GM23248 (cell line): ENCODE data around the gene MIB1. TPM values are rescaled to one million over a fixed set of nuclear protein-coding genes. Genes with fewer than 3 reads are reported as not detected.

Source experiments
- DNase-seq: peaks from one replicate; pipeline ENCODE4 v3.0.0-alpha.2; 2015
- H2AFZ ChIP-seq: fragments of 200-600 bp; sonication (generic); 2 replicates; pipeline ENCODE4 v1.6.1; 2016; ENCODE audit warnings: antibody characterized with exemption
- H3F3A ChIP-seq: fragments of 200-600 bp; sonication (generic); 2 replicates; pipeline ENCODE4 v1.6.1; 2016; ENCODE audit warnings: mild to moderate bottlenecking, antibody characterized with exemption, mixed run types; ENCODE audit not compliant: insufficient read depth
- H3K27ac ChIP-seq: fragments of 200-600 bp; sonication (generic); 2 replicates; pipeline ENCODE4 v1.5.1; 2016; ENCODE audit warnings: mild to moderate bottlenecking
- H3K27me3 ChIP-seq: fragments of 200-600 bp; sonication (generic); replicated peaks from 2 replicates; pipeline ENCODE4 v1.6.1; 2016; ENCODE audit warnings: mild to moderate bottlenecking; ENCODE audit not compliant: insufficient read depth
- H3K36me3 ChIP-seq: fragments of 200-600 bp; sonication (generic); 2 replicates; pipeline ENCODE4 v1.6.1; 2016; ENCODE audit warnings: low read depth, mild to moderate bottlenecking
- H3K4me1 ChIP-seq: fragments of 200-600 bp; sonication (generic); 2 replicates; pipeline ENCODE4 v1.6.1; 2016; ENCODE audit warnings: mild to moderate bottlenecking; ENCODE audit not compliant: insufficient read depth
- H3K4me2 ChIP-seq: fragments of 200-600 bp; sonication (generic); one replicate; pipeline ENCODE4 v1.6.1; 2016; ENCODE audit warnings: mild to moderate bottlenecking; ENCODE audit not compliant: unreplicated experiment
- H3K4me3 ChIP-seq: fragments of 200-600 bp; sonication (generic); 2 replicates; pipeline ENCODE4 v1.5.1; 2016; ENCODE audit warnings: mild to moderate bottlenecking
- H3K79me2 ChIP-seq: fragments of 200-600 bp; sonication (generic); 2 replicates; pipeline ENCODE4 v1.6.1; 2016; ENCODE audit warnings: mild to moderate bottlenecking; ENCODE audit not compliant: insufficient read depth
- H3K9ac ChIP-seq: fragments of 200-600 bp; sonication (generic); 2 replicates; pipeline ENCODE4 v1.6.1; 2016; ENCODE audit warnings: mild to moderate bottlenecking
- H3K9me2 ChIP-seq: fragments of 200-600 bp; sonication (generic); 2 replicates; pipeline ENCODE4 v1.6.1; 2016; ENCODE audit warnings: mixed run types, mild to moderate bottlenecking, moderate library complexity; ENCODE audit not compliant: insufficient read depth
- H3K9me3 ChIP-seq: fragments of 200-600 bp; sonication (generic); one replicate; pipeline ENCODE4 v1.6.1; 2017; ENCODE audit warnings: low read depth
- H4K20me1 ChIP-seq: fragments of 200-600 bp; sonication (generic); 2 replicates; pipeline ENCODE4 v1.6.0; 2016; ENCODE audit not compliant: insufficient read depth
- EZH2 ChIP-seq: fragments of 200-600 bp; sonication (generic); IDR thresholded peaks from 2 replicates; pipeline ENCODE4 v1.6.1; 2018; ENCODE audit warnings: antibody characterized with exemption, mild to moderate bottlenecking; ENCODE audit not compliant: insufficient read depth, poor library complexity, severe bottlenecking
- EZH2phosphoT487 ChIP-seq: fragments of 200-600 bp; sonication (generic); IDR thresholded peaks from 2 replicates; pipeline ENCODE4 v1.6.1; 2018; ENCODE audit warnings: antibody characterized with exemption, moderate library complexity, mild to moderate bottlenecking, low read depth; ENCODE audit not compliant: insufficient read depth
- WGBS, 2 experiments: methylation state at CpG; one replicate each; pipeline ENCODE4 v1.1.6; 2015 to 2017; ENCODE audit warnings: low lambda C conversion rate in 2 of 2, low coverage in 1 of 2; ENCODE audit errors: missing lambda C conversion rate in 2 of 2; 5-methylcytosine and 5-hydroxymethylcytosine counted together
- in situ Hi-C: fragments of 300-500 bp; cut with MboI; formaldehyde crosslinking; loops from 2 replicates; pipeline ENCODE4 v1.15.0; 2020
- polyA plus RNA-seq: library from polyadenylated mRNA; unstranded; fragments of >200 nt; fragmentation: Nextera tagmentation; extraction: Ambion mirVana; gene quantifications from 2 replicates; pipeline ENCODE4 v1.2.1, GENCODE V29; 2016
- total RNA-seq: library from RNA; depleted of rRNA; stranded (reverse); fragments of >200 nt; shearing (Covaris generic); gene quantifications from 2 replicates; pipeline ENCODE4 v1.2.3, GENCODE V29; 2014

The MIB1 gene
- total and polyA plus RNA-seq, 2 experiments from 2014 or later: 5.1 to 39.0 TPM

- H3K4me2 ChIP-seq: no peak overlapping the region
- H3K9me2 ChIP-seq: no peaks in the 10 kb centered on the region
- H3F3A ChIP-seq: no peaks in the 10 kb centered on the region
- H3K4me3 ChIP-seq: no peak overlapping the region
- H3K36me3 ChIP-seq: no peaks in the 10 kb centered on the region
- no peak overlapping the region for H2AFZ ChIP-seq
- no peaks in the 10 kb centered on the region for H4K20me1 ChIP-seq
- no peak for TF ChIP-seq EZH2
- TF ChIP-seq EZH2phosphoT487: no peak
- no peak overlapping the region for H3K9ac ChIP-seq
- no peak overlapping the region for H3K27ac ChIP-seq
- 80 to 81% methylated on average over 1 of the region's 1 CpG for WGBS, 2 experiments
- H3K79me2 ChIP-seq: no peaks in the 10 kb centered on the region
- no peak for DNase-seq
- H3K9me3 ChIP-seq: no peaks in the 10 kb centered on the region
- H3K27me3 ChIP-seq: peaks cover 7% of the 10 kb centered on the region; the same call in 1 of the 2 replicates
- in situ Hi-C loops: no loop called here
- no peaks in the 10 kb centered on the region for H3K4me1 ChIP-seq
Measured at GRCh38 chr18:21714474-21714873, 26.1 kb upstream of the MIB1 start.

- H3K79me2 ChIP-seq: no peaks in the 10 kb centered on the region
- H3K9me3 ChIP-seq: no peaks in the 10 kb centered on the region
- no peak overlapping the region for H3K27ac ChIP-seq
- H3K4me3 ChIP-seq: no peak overlapping the region
- H3K9ac ChIP-seq: no peak overlapping the region
- 0 out of 2 replicates have a peak, but pooled peaks cover 5% of the 10 kb centered on the region for H3K27me3 ChIP-seq
- no peaks in the 10 kb centered on the region for H3K4me1 ChIP-seq
- in situ Hi-C loops: no loop called here
- no peak overlapping the region for H3K4me2 ChIP-seq
- H3K36me3 ChIP-seq: no peaks in the 10 kb centered on the region
- H3K9me2 ChIP-seq: no peaks in the 10 kb centered on the region
- H4K20me1 ChIP-seq: no peaks in the 10 kb centered on the region
- no peak for DNase-seq
- no peak for TF ChIP-seq EZH2
- H3F3A ChIP-seq: no peaks in the 10 kb centered on the region
- no peak overlapping the region for H2AFZ ChIP-seq
- 69 to 81% methylated on average over 2 of the region's 2 CpGs for WGBS, 2 experiments
Measured at GRCh38 chr18:21722687-21723086, 17.9 kb upstream of the MIB1 start.

- TF ChIP-seq EZH2phosphoT487 (no peak), EZH2 (no peak)
- in situ Hi-C loops: no loop called here
- Histone ChIP-seq H3K36me3 (no peaks in the 10 kb centered on the region), H3K27me3 (peaks cover 5% of the 10 kb centered on the region; the same call in 1 of the 2 replicates), H3F3A (no peaks in the 10 kb centered on the region), H3K9me3 (no peaks in the 10 kb centered on the region), H3K4me1 (no peaks in the 10 kb centered on the region), H3K4me2 (no peak overlapping the region), H3K79me2 (no peaks in the 10 kb centered on the region), H3K9ac (no peak overlapping the region), H2AFZ (no peak overlapping the region), H3K4me3 (no peak overlapping the region), H4K20me1 (no peaks in the 10 kb centered on the region), H3K9me2 (no peaks in the 10 kb centered on the region), H3K27ac (no peak overlapping the region)
- 64 to 65% methylated on average over 4 of the region's 4 CpGs for WGBS, 2 experiments
- no peak for DNase-seq
Measured at GRCh38 chr18:21725201-21725600, 15.4 kb upstream of the MIB1 start.

DNA sequence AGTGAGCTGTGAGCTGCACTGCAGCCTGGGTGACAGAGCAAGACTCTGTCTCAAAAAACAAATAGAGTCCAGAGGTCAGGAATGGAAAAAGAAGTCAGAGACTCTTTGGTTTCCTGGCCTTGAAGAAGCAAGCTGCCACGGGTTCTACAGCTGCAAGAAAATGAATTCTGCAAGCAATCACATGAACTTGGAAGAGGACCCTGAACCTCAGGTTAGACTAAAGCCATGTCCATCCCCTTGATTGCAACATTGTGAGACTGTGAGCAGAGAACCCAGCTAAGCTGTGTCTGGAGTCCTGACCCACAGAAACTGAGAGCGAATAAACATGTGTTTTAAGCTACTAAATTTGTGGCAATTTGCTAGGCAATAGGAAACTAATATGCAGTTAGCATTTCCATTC, 12.9 kb upstream of the MIB1 start:
- WGBS, 2 experiments: 68 to 73% methylated on average over 2 of the region's 2 CpGs
- in situ Hi-C loops: no loop called here
- Histone ChIP-seq H3K4me3 (no peak overlapping the region), H4K20me1 (no peaks in the 10 kb centered on the region), H3K36me3 (no peaks in the 10 kb centered on the region), H3F3A (no peaks in the 10 kb centered on the region), H3K9me2 (no peaks in the 10 kb centered on the region), H3K27ac (no peak overlapping the region), H3K27me3 (peaks cover 5% of the 10 kb centered on the region; the same call in 1 of the 2 replicates), H3K9ac (no peak overlapping the region), H3K4me1 (no peaks in the 10 kb centered on the region), H2AFZ (no peak overlapping the region), H3K79me2 (no peaks in the 10 kb centered on the region), H3K9me3 (no peaks in the 10 kb centered on the region), H3K4me2 (no peak overlapping the region)
- DNase-seq: no peak
- TF ChIP-seq EZH2: no peak
- no peak for TF ChIP-seq EZH2phosphoT487

- in situ Hi-C loops: no loop called here
Measured at GRCh38 chr18:21733011-21733410, 7.6 kb upstream of the MIB1 start.

More at GRCh38 chr18:21733011-21733410, 7.6 kb upstream of the MIB1 start:
- no peaks in the 10 kb centered on the region for H4K20me1 ChIP-seq
- no peak overlapping the region for H3K27ac ChIP-seq
- H3K4me2 ChIP-seq: no peak overlapping the region
- 65 to 72% methylated on average over 5 of the region's 5 CpGs for WGBS, 2 experiments
- DNase-seq: no peak
- no peaks in the 10 kb centered on the region for H3K9me2 ChIP-seq
- H3K9ac ChIP-seq: no peak overlapping the region
- TF ChIP-seq EZH2: no peak
- no peak for TF ChIP-seq EZH2phosphoT487
- no peaks in the 10 kb centered on the region for H3K9me3 ChIP-seq
- H3K79me2 ChIP-seq: no peaks in the 10 kb centered on the region
- H3F3A ChIP-seq: no peaks in the 10 kb centered on the region
- H3K36me3 ChIP-seq: no peaks in the 10 kb centered on the region
- H3K4me1 ChIP-seq: no peaks in the 10 kb centered on the region
- no peaks in the 10 kb centered on the region; the same call in 1 of the 2 replicates for H3K27me3 ChIP-seq
- H2AFZ ChIP-seq: no peak overlapping the region
- no peak overlapping the region for H3K4me3 ChIP-seq
